Adrenal gland (tissue), 12 donors: ENCODE measurements around the gene EID1. TPM values are rescaled to one million over a fixed set of nuclear protein-coding genes. Genes with fewer than 3 reads are reported as not detected.
"Not testable (repeated sequence)": the region's sequence is repeated elsewhere in the genome, so short reads cannot be mapped to it uniquely, and the experiment has no call there.

ENCODE experiments used
- DNase-seq, 7 donors: peaks; one replicate each; pipeline ENCODE4 v3.0.0-alpha.2; 2019 to 2020
- H3K27ac ChIP-seq, 5 donors: fragments of 200-600 bp; sonication (generic) in 4 of 5; 1 replicate in 3 of 5; 2 replicates in 2 of 5; pipeline versions ENCODE4 v1.5.1 to v1.8.0; 2016 to 2020; ENCODE audit warnings: mild to moderate bottlenecking in 1 of 5
- H3K27me3 ChIP-seq: fragments of 200-600 bp; 2 replicates; pipeline ENCODE4 v1.8.0; 2021
- H3K36me3 ChIP-seq, 2 donors: fragments of 200-600 bp; replicated peaks in 1 of 2; 1 replicate in 1 of 2; 2 replicates in 1 of 2; pipeline versions ENCODE4 v1.5.1 to v1.8.0; 2018 to 2022
- H3K4me1 ChIP-seq, 2 donors: fragments of 200-600 bp; replicated peaks in 1 of 2; 1 replicate in 1 of 2; 2 replicates in 1 of 2; pipeline versions ENCODE4 v1.5.1 to v1.8.0; 2018 to 2021
- H3K4me3 ChIP-seq, 4 donors: fragments of 200-600 bp; sonication (generic) in 3 of 4; one replicate each; pipeline ENCODE4 v1.5.1; 2016 to 2018
- H3K9me3 ChIP-seq, 3 donors: fragments of 200-600 bp; sonication (generic) in 1 of 3; replicated peaks in 1 of 3; 1 replicate in 2 of 3; 2 replicates in 1 of 3; pipeline versions ENCODE4 v1.5.1 to v1.8.0; 2016 to 2021
- CTCF ChIP-seq, 6 experiments: fragments of 450-650 bp in 4 of 6; fragments of 200-600 bp in 2 of 6; sonication (generic) in 1 of 6; IDR thresholded peaks; 1 replicate in 5 of 6; 2 replicates in 1 of 6; pipeline versions ENCODE4 v1.5.1 to v1.8.0; 2016 to 2021; ENCODE audit warnings: antibody characterized with exemption in 6 of 6, mild to moderate bottlenecking in 2 of 6, moderate library complexity in 1 of 6
- POLR2A ChIP-seq, 2 donors: fragments of 450-650 bp; IDR thresholded peaks; one replicate each; pipeline ENCODE4 v1.6.1; 2017; ENCODE audit warnings: antibody characterized with exemption in 2 of 2, mild to moderate bottlenecking in 2 of 2, moderate library complexity in 1 of 2
- WGBS, 4 donors: extraction: QIAGEN DNeasy Blood & Tissue Kit in 2 of 4; methylation state at CpG; one replicate each; pipeline versions ENCODE4 v1.1.5 to v1.1.7; 2013 to 2017; 5-methylcytosine and 5-hydroxymethylcytosine counted together
- intact Hi-C, 2 donors: fragments of 100-400 bp; cut with DNase I; formaldehyde crosslinking; loops; one replicate each; pipeline versions ENCODE4 v1.14.1 to v1.15.0; 2022 to 2023
- polyA plus RNA-seq, 3 donors: library from polyadenylated mRNA; stranded (reverse); fragments of 200-250 nt in 2 of 3; fragments of 350-450 nt in 1 of 3; fragmentation: Illumina TruSeq in 1 of 3; extraction: RNeasy Lipid Tissue Mini Kit (QIAGEN cat#74804) in 1 of 3; gene quantifications; one replicate each; pipeline ENCODE4 v1.2.3, GENCODE V29; 2013 to 2014
- total RNA-seq, 9 donors: library from RNA; depleted of rRNA in 4 of 9; stranded (reverse); fragments of >200 nt in 4 of 9; fragments of 120-200 nt in 1 of 9; fragmentation: NEBNext Ultra II Directional in 1 of 9; extraction: Animal tissue kit (Norgen Biotek cat#: 25700) in 1 of 9; gene quantifications; one replicate each; pipeline versions ENCODE4 v1.1.0 to v1.2.4, GENCODE V29; 2013 to 2023
- donor health status: healthy with polysubstance abuse.
- donor health status: Bipolar disorder and iron deficiency.
- donor health status: DM: yes; HTN: yes; CAD: no.
- donor health status: DM: no; HTN: no; CAD: no.
- donor health status: DM: no; HTN: no; CAD: no.
- donor health status: DM: yes; HTN: yes; CAD: no.

Gene EID1
- total and polyA plus RNA-seq, 12 donors = 148 to 666 (median 245) TPM

DNA sequence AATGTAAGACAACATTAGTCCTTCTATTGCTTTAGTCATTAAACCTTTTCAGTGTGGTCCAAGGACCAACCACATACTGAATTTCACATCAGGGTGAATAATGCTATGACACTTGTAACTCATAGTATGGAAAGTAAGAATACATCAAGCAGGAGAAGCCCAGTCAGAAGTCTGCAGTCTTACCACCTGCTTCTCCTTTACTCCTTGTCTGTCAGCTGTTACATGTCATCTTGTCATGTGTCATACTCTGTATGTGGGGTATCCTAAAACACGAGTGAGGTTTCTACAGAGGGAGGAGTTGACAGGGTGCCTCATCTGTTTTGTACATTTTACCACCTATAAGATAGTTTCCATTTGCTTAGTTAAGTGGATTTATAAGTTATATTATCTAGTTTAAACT is 32.8 kb upstream of the EID1 start:
- peaks cover 0 to 6% of the 10 kb centered on the region in 2 donors for H3K4me1 ChIP-seq
- 78 to 86% (median 83%) methylated on average over 1 of the region's 1 CpG for WGBS, 4 donors
- no peaks in the 10 kb centered on the region for H3K36me3 ChIP-seq
- intact Hi-C loops = no loop called here
- no peak for DNase-seq
- H3K9me3 ChIP-seq = no peaks in the 10 kb centered on the region
- H3K27ac ChIP-seq = no peak overlapping the region
- H3K27me3 ChIP-seq = no peaks in the 10 kb centered on the region
- H3K4me3 ChIP-seq = no peak overlapping the region
- TF ChIP-seq POLR2A (IDR thresholded peaks at IDR 0.05) (no peak), CTCF (IDR thresholded peaks at IDR 0.05) (no peak)

DNA sequence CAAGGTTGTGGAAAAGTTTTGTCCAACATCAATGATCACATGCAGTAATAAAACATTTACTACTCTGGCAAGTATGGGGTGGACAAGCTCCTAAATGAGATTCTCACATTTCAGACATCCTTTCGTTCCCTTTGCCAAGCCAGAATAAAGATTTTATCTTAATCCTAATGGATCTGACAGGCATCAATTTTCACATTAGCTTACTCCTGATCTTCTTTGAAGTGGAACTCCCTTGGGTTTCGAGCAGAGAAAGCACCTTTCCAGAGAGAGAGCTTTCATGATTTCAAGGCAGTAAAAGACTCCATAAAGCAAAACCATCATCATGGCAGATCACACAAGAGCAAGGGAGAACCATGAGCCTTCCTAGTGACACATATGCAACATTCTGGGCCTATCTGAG is 27.3 kb upstream of the EID1 start:
- Histone ChIP-seq H3K27ac (no peak overlapping the region), H3K36me3 (no peaks in the 10 kb centered on the region), H3K4me1 (peaks cover 0 to 5% of the 10 kb centered on the region in 2 donors), H3K9me3 (no peaks in the 10 kb centered on the region), H3K4me3 (no peak overlapping the region), H3K27me3 (no peaks in the 10 kb centered on the region)
- intact Hi-C loops = no loop called here
- no peak for DNase-seq
- WGBS, 4 donors = 81 to 92% (median 89%) methylated on average over 2 of the region's 2 CpGs
- no peak for TF ChIP-seq CTCF (IDR thresholded peaks at IDR 0.05)
- TF ChIP-seq POLR2A (IDR thresholded peaks at IDR 0.05) = no peak

- no peak for TF ChIP-seq POLR2A (IDR thresholded peaks at IDR 0.05)
- no peak for TF ChIP-seq CTCF (IDR thresholded peaks at IDR 0.05)
- Histone ChIP-seq H3K4me1 (peaks cover 0 to 9% of the 10 kb centered on the region in 2 donors), H3K4me3 (no peak overlapping the region), H3K9me3 (no peaks in the 10 kb centered on the region), H3K27ac (no peak overlapping the region), H3K27me3 (no peaks in the 10 kb centered on the region), H3K36me3 (no peaks in the 10 kb centered on the region)
- intact Hi-C loops = no loop called here
- DNase-seq = no peak
These were observed 26.0 kb upstream of the EID1 start for GRCh38 chr15:48851956-48852355.

- DNase-seq, H3K36me3 ChIP-seq, H3K4me3 ChIP-seq, H3K4me1 ChIP-seq, intact Hi-C loops, H3K27ac ChIP-seq, H3K27me3 ChIP-seq, H3K9me3 ChIP-seq: not testable (repeated sequence)
- 93 to 100% (median 97%) methylated on average over 3 of the region's 3 CpGs for WGBS, 4 donors
These were observed 23.5 kb upstream of the EID1 start for GRCh38 chr15:48854434-48854833.

- H3K27ac ChIP-seq = no peak overlapping the region
- 21 to 28% (median 27%) methylated on average over 6 of the region's 6 CpGs for WGBS, 4 donors
- intact Hi-C loops = no loop called here
These were observed 22.2 kb upstream of the EID1 start for GRCh38 chr15:48855501-48856440.

More at GRCh38 chr15:48855501-48856440, 22.2 kb upstream of the EID1 start:
- Histone ChIP-seq H3K27me3 (no peaks in the 10 kb centered on the region), H3K36me3 (no peaks in the 10 kb centered on the region), H3K4me1 (peaks cover 0 to 9% of the 10 kb centered on the region in 2 donors), H3K9me3 (no peaks in the 10 kb centered on the region), H3K4me3 (no peak overlapping the region)
- DNase-seq = peak in 4 of 7 donors; percentile 21 to 55 (median 36)
- TF ChIP-seq POLR2A (IDR thresholded peaks at IDR 0.05) (no peak), CTCF (IDR thresholded peaks at IDR 0.05) (peak; percentile 18 to 57 (median 52))
